Activated effector memory CD4-positive, alpha-beta T cell treated with Interleukin-2 at 50 U/mL for 16 hours (primary cell): ENCODE data around the gene MYBPC3.

Source experiments
- DNase-seq: peaks from one replicate; pipeline ENCODE4 v3.0.0-alpha.2; 2020

The MYBPC3 gene

GRCh38 chr11:47314992-47315391 lies 37.5 kb downstream of the MYBPC3 start:
- no peak for DNase-seq

GRCh38 chr11:47308050-47308823 lies 44.3 kb downstream of the MYBPC3 start:
- no peak for DNase-seq

GRCh38 chr11:47306484-47306844 lies 46.0 kb downstream of the MYBPC3 start:
- no peak for DNase-seq

GRCh38 chr11:47305734-47306483 lies 46.6 kb downstream of the MYBPC3 start:
- DNase-seq, result no peak

GRCh38 chr11:47302853-47303252 lies 49.6 kb downstream of the MYBPC3 start:
- no peak for DNase-seq

- DNase-seq, result no peak
These were observed 53.4 kb downstream of the MYBPC3 start for GRCh38 chr11:47299078-47299477.

- DNase-seq, result no peak
These were observed 56.5 kb downstream of the MYBPC3 start for GRCh38 chr11:47296045-47296444.

- DNase-seq, result no peak
These were observed 57.1 kb downstream of the MYBPC3 start for GRCh38 chr11:47295385-47295784.

GRCh38 chr11:47289856-47290255 lies 62.6 kb downstream of the MYBPC3 start:
- DNase-seq, result no peak

- no peak for DNase-seq
These were observed 64.4 kb downstream of the MYBPC3 start for GRCh38 chr11:47288066-47288465.

- no peak for DNase-seq
These were observed 66.3 kb downstream of the MYBPC3 start for GRCh38 chr11:47285969-47286770.

- no peak for DNase-seq
These were observed 68.4 kb downstream of the MYBPC3 start for GRCh38 chr11:47284151-47284550.

- DNase-seq, result no peak
These were observed 70.0 kb downstream of the MYBPC3 start for GRCh38 chr11:47282462-47282861.
